NT2/D1 (cell line): Measurements from ENCODE around the gene ZNF500.

ENCODE experiments used
- YY1 ChIP-seq: IDR thresholded peaks from 2 replicates; pipeline ENCODE4 v1.6.1; 2011; ENCODE audit not compliant: insufficient read length, insufficient read depth
- ZNF274 ChIP-seq: IDR thresholded peaks from 2 replicates; pipeline ENCODE4 v1.6.1; 2011; ENCODE audit warnings: mild to moderate bottlenecking, low read depth, low read length

DNA sequence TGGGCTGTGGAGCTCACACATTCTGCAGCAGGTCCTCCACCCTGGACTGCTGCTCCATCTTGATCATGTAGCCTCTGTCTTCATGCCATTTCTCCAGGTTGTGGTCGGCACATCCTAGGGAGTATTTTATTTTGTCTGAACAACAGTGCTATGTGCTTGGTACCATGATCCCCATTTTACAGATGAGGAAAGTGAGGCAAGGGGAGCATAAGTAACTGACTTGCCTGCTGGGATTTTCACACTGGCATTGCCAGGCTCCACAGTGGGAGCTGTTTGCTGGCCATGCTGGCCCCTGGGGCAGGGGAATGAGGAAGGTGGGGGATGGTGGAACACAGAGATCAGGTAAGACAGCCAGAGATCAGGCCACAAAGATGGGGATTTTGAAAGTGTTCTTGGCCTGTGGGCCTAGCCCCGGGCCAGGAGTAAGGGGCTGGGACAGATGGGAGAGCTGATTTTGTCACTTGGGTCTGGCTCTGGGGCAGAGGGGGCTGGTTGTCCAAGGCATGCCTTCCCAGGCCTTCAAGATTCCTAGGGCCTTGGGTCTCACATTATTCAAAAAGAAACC, 9.3 kb upstream of the ZNF500 start:
- TF ChIP-seq ZNF274 (no peak), YY1 (no peak)
